ENCODE results near the gene ACP4.
"Not testable (repeated sequence)": the region's sequence is repeated elsewhere in the genome, so short reads cannot be mapped to it uniquely, and the experiment has no call there.

Gene ACP4

GRCh38 chr19:50790396-50790795, at the start of gene ACP4:
Gene ACP4 (plus strand): TSS chr19:50790415. CDS start chr19:50790415, 0 bp downstream.
- no peak for DNase-seq (ENCODE audit: low spot score)

GRCh38 chr19:50741179-50741933, 48.9 kb upstream of the ACP4 start:
- no peak for DNase-seq (ENCODE audit: low spot score)

GRCh38 chr19:50743537-50743936, 46.7 kb upstream of the ACP4 start:
- no peak for DNase-seq (ENCODE audit: low spot score)

- no peak for DNase-seq (ENCODE audit: low spot score)
These were observed 45.0 kb upstream of the ACP4 start for GRCh38 chr19:50745221-50745620.

- DNase-seq (ENCODE audit: low spot score) = not testable (repeated sequence)
These were observed 43.1 kb upstream of the ACP4 start for GRCh38 chr19:50747141-50747540.

GRCh38 chr19:50749490-50749889, 40.7 kb upstream of the ACP4 start:
- DNase-seq (ENCODE audit: low spot score) = no peak

GRCh38 chr19:50750010-50750409, 40.2 kb upstream of the ACP4 start:
- DNase-seq (ENCODE audit: low spot score) = no peak

- DNase-seq (ENCODE audit: low spot score) = no peak
These were observed 36.3 kb upstream of the ACP4 start for GRCh38 chr19:50753879-50754278.

- not testable (repeated sequence) for DNase-seq (ENCODE audit: low spot score)
These were observed 34.0 kb upstream of the ACP4 start for GRCh38 chr19:50756244-50756643.

GRCh38 chr19:50757624-50758023, 32.6 kb upstream of the ACP4 start:
- DNase-seq (ENCODE audit: low spot score) = not testable (repeated sequence)

- not testable (repeated sequence) for DNase-seq (ENCODE audit: low spot score)
These were observed 31.1 kb upstream of the ACP4 start for GRCh38 chr19:50759076-50759475.

- DNase-seq (ENCODE audit: low spot score) = no peak
These were observed 30.3 kb upstream of the ACP4 start for GRCh38 chr19:50759886-50760285.

- not testable (repeated sequence) for DNase-seq (ENCODE audit: low spot score)
These were observed 28.7 kb upstream of the ACP4 start for GRCh38 chr19:50761501-50761900.

- not testable (repeated sequence) for DNase-seq (ENCODE audit: low spot score)
These were observed 26.7 kb upstream of the ACP4 start for GRCh38 chr19:50763521-50763920.

- no peak for DNase-seq (ENCODE audit: low spot score)
These were observed 25.8 kb upstream of the ACP4 start for GRCh38 chr19:50764409-50764808.

GRCh38 chr19:50766746-50767145, 23.5 kb upstream of the ACP4 start:
- not testable (repeated sequence) for DNase-seq (ENCODE audit: low spot score)

- DNase-seq (ENCODE audit: low spot score) = not testable (repeated sequence)
These were observed 23.0 kb upstream of the ACP4 start for GRCh38 chr19:50767263-50767662.

GRCh38 chr19:50768277-50768676, 21.9 kb upstream of the ACP4 start:
- DNase-seq (ENCODE audit: low spot score) = no peak

GRCh38 chr19:50770164-50770563, 20.1 kb upstream of the ACP4 start, which contains the start of gene GPR32:
Gene GPR32 (plus strand): TSS chr19:50770464. CDS start chr19:50770601, 137 bp downstream.
- DNase-seq (ENCODE audit: low spot score) = not testable (repeated sequence)

GRCh38 chr19:50770888-50771287, 19.3 kb upstream of the ACP4 start:
- DNase-seq (ENCODE audit: low spot score) = no peak

GRCh38 chr19:50772476-50772875, 17.7 kb upstream of the ACP4 start:
- DNase-seq (ENCODE audit: low spot score) = no peak

- not testable (repeated sequence) for DNase-seq (ENCODE audit: low spot score)
These were observed 17.3 kb upstream of the ACP4 start for GRCh38 chr19:50772912-50773311.

GRCh38 chr19:50773454-50773853, 16.8 kb upstream of the ACP4 start:
- DNase-seq (ENCODE audit: low spot score) = not testable (repeated sequence)

GRCh38 chr19:50776131-50776530, 14.1 kb upstream of the ACP4 start:
- no peak for DNase-seq (ENCODE audit: low spot score)

Data from pons (tissue), 1 donor.